Measurements from ENCODE around the gene CHRNB1.

The CHRNB1 gene

DNA sequence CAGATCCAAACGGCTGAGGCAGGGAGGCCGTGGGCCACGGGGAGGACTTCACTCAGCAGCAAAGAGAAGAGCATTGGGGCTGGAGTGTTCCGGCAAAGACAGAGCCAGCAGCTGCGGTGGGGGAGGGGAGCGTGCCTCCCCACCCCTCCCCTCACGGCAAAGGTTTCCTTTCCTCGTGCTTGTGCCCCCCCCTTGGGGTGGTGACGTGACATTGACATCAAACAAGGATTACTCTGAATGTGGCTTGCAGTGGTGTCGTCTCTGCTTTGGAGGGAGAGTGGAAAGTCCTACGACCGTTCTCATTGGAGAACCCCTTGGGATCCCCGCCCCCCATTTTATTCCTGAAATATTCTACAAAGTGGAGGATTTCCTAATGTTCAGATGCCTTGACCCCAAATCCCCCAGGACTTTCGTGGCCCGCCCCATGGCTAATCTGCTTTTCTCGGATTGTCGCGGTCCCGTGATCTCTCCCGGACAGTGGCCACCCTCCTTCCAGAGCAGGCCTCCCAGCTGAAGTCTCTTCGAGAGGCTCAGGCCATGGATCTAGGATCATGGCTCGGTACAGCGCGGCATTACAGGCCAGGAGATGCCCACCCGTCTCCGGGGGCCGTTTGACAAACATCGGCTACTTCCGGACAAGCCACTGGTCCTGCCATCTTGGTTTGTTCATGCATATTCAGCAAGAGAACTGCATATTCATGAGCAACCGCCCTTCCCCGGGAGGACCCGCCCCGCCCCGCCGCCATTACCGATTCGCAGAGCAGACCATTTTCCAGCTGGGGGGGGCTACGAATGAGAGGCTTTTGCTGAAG is 38.6 kb downstream of the CHRNB1 start:
- Histone ChIP-seq H3K23ac (ENCODE audit: low read length) (peak overlapping the region; percentile 75), H4K5ac (ENCODE audit: low read length) (peak overlapping the region; percentile 26), H3K4ac (ENCODE audit: low read depth, low read length) (peak overlapping the region; percentile 99), H4K8ac (ENCODE audit: low read depth, low read length) (peak overlapping the region; percentile 87), H3K4me1 (ENCODE audit: control insufficient read depth, low read depth, low read length) (peaks cover 4% of the 10 kb centered on the region), H3K56ac (ENCODE audit: low read length) (peak overlapping the region; percentile 97), H3K27me3 (ENCODE audit: insufficient read depth, low read length, poor library complexity) (no peaks in the 10 kb centered on the region), H3K18ac (ENCODE audit: low read length) (peak overlapping the region; percentile 95), H2BK5ac (ENCODE audit: low read length) (peak overlapping the region; percentile 93), H2BK120ac (ENCODE audit: low read depth, low read length) (peak overlapping the region; percentile 86), H3K79me1 (ENCODE audit: low read length) (peaks cover 7% of the 10 kb centered on the region), H3K79me2 (ENCODE audit: control insufficient read depth, insufficient read depth, low read length) (peaks cover 34% of the 10 kb centered on the region), H3K4me2 (ENCODE audit: low read length) (peak overlapping the region; percentile 90), H2AK5ac (ENCODE audit: low read length) (no peak overlapping the region), H3K27ac (ENCODE audit: low read depth, low read length) (peak overlapping the region; percentile 97), H3K9ac (ENCODE audit: low read length) (peak overlapping the region; percentile 94), H3K4me3 (ENCODE audit: low read length) (peak overlapping the region; percentile 58), H2BK15ac (replicated peaks; ENCODE audit: low read depth) (peak overlapping the region; percentile 85), H3K36me3 (ENCODE audit: control insufficient read depth, insufficient read depth, low read length) (no peaks in the 10 kb centered on the region)
- DNase-seq, result peak; percentile 97
- no CpG with 5 or more reads among the region's 38 CpGs for WGBS (ENCODE audit: extremely low coverage, insufficient coverage, low lambda C conversion rate)

DNA sequence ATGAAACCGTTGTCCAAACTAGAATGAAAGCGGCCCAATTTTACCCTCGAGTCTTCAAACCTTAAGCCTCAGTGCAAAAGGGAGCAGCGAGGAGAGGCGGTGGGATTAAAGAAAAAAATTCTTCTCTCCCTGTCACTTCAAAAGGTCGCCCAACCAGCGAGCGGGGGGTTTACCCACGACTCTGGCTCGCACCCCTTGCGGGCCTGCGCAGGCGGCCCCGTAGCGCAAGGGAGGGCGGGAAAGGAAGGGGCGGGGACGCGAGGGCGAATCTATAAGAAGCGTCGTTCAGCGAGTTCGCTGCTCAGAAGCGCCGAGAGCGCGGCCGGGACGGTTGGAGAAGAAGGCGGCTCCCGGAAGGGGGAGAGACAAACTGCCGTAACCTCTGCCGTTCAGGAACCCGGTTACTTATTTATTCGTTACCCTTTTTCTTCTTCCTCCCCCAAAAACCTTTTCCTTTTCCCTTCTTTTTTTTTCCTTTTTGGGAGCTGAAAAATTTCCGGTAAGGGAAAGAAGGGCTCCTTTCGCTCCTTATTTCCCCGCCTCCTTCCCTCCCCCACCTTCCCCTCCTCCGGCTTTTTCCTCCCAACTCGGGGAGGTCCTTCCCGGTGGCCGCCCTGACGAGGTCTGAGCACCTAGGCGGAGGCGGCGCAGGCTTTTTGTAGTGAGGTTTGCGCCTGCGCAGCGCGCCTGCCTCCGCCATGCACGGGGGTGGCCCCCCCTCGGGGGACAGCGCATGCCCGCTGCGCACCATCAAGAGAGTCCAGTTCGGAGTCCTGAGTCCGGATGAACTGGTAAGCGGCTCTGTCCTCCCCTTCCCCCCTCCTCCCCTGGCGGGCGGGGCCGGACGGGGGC is 39.4 kb downstream of the CHRNB1 start, which contains the start of gene POLR2A:
TSS of gene POLR2A (plus strand) at position 300 of the 852 bp plus-strand sequence.
- DNase-seq, result peak; percentile 98
- peak within 1 kb of the TSS; percentile 95 for H3K18ac ChIP-seq (ENCODE audit: low read length)
- WGBS (ENCODE audit: extremely low coverage, insufficient coverage, low lambda C conversion rate), result no CpG with 5 or more reads among the region's 64 CpGs
- peak within 1 kb of the TSS; percentile 26 for H4K5ac ChIP-seq (ENCODE audit: low read length)
- peak within 1 kb of the TSS; percentile 93 for H2BK5ac ChIP-seq (ENCODE audit: low read length)
- peak within 1 kb of the TSS; percentile 94 for H3K9ac ChIP-seq (ENCODE audit: low read length)
- peak within 1 kb of the TSS; percentile 96 for H3K4me3 ChIP-seq (ENCODE audit: low read length)
- H2BK120ac ChIP-seq (ENCODE audit: low read depth, low read length), result peak within 1 kb of the TSS; percentile 86
- H2BK15ac ChIP-seq (replicated peaks; ENCODE audit: low read depth), result peak within 1 kb of the TSS; percentile 85
- peak within 1 kb of the TSS; percentile 85 for H2AK5ac ChIP-seq (ENCODE audit: low read length)
- H4K8ac ChIP-seq (ENCODE audit: low read depth, low read length), result peak within 1 kb of the TSS; percentile 87
- peak within 1 kb of the TSS; percentile 97 for H3K56ac ChIP-seq (ENCODE audit: low read length)
- peak within 1 kb of the TSS; percentile 75 for H3K23ac ChIP-seq (ENCODE audit: low read length)
- peak within 1 kb of the TSS; percentile 97 for H3K27ac ChIP-seq (ENCODE audit: low read depth, low read length)
- no peaks in the 10 kb centered on the region for H3K36me3 ChIP-seq (ENCODE audit: control insufficient read depth, insufficient read depth, low read length)
- peaks cover 38% of the 10 kb centered on the region for H3K79me2 ChIP-seq (ENCODE audit: control insufficient read depth, insufficient read depth, low read length)
- peak within 1 kb of the TSS; percentile 90 for H3K4me2 ChIP-seq (ENCODE audit: low read length)
- peak within 1 kb of the TSS; percentile 99 for H3K4ac ChIP-seq (ENCODE audit: low read depth, low read length)
- H3K27me3 ChIP-seq (ENCODE audit: insufficient read depth, low read length, poor library complexity), result no peaks in the 10 kb centered on the region
- H3K4me1 ChIP-seq (ENCODE audit: control insufficient read depth, low read depth, low read length), result peaks cover 2% of the 10 kb centered on the region
- peaks cover 5% of the 10 kb centered on the region for H3K79me1 ChIP-seq (ENCODE audit: low read length)

DNA sequence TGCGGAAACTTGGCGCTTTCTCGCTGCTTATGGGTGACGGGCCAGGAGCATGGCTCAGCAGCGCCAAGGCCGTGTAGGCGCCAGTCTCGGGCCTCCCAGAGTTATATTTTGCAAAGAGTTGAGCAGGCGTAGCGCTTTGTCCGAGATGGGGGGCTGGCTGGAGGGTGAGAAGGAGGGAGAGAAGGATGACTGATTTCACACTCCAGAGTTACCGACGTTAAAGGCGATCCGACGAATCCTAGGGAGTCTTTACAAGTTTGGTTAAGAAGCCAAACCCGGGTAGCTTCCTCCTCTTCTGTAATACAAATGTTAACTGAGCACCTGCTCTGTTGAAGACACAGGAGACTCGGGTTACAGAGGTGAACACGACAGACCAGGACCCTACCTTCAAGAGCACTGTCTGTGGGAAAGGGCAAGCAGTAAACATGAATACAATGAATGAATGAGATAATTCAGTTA is 40.1 kb downstream of the CHRNB1 start:
- peaks cover 5% of the 10 kb centered on the region for H3K79me1 ChIP-seq (ENCODE audit: low read length)
- no peak overlapping the region for H2BK120ac ChIP-seq (ENCODE audit: low read depth, low read length)
- H3K4me2 ChIP-seq (ENCODE audit: low read length), result peak overlapping the region; percentile 53
- H3K4me3 ChIP-seq (ENCODE audit: low read length), result peak overlapping the region; percentile 96
- peaks cover 44% of the 10 kb centered on the region for H3K79me2 ChIP-seq (ENCODE audit: control insufficient read depth, insufficient read depth, low read length)
- H3K9ac ChIP-seq (ENCODE audit: low read length), result peak overlapping the region; percentile 91
- H4K8ac ChIP-seq (ENCODE audit: low read depth, low read length), result no peak overlapping the region
- H3K4me1 ChIP-seq (ENCODE audit: control insufficient read depth, low read depth, low read length), result peaks cover 2% of the 10 kb centered on the region
- H4K5ac ChIP-seq (ENCODE audit: low read length), result no peak overlapping the region
- no peaks in the 10 kb centered on the region for H3K27me3 ChIP-seq (ENCODE audit: insufficient read depth, low read length, poor library complexity)
- H3K56ac ChIP-seq (ENCODE audit: low read length), result peak overlapping the region; percentile 92
- H3K4ac ChIP-seq (ENCODE audit: low read depth, low read length), result no peak overlapping the region
- no peak overlapping the region for H3K23ac ChIP-seq (ENCODE audit: low read length)
- peak overlapping the region; percentile 65 for H3K27ac ChIP-seq (ENCODE audit: low read depth, low read length)
- no CpG with 5 or more reads among the region's 19 CpGs for WGBS (ENCODE audit: extremely low coverage, insufficient coverage, low lambda C conversion rate)
- H3K36me3 ChIP-seq (ENCODE audit: control insufficient read depth, insufficient read depth, low read length), result no peaks in the 10 kb centered on the region
- H2BK5ac ChIP-seq (ENCODE audit: low read length), result peak overlapping the region; percentile 54
- peak overlapping the region; percentile 85 for H2AK5ac ChIP-seq (ENCODE audit: low read length)
- H2BK15ac ChIP-seq (replicated peaks; ENCODE audit: low read depth), result no peak overlapping the region
- peak; percentile 70 for DNase-seq
- peak overlapping the region; percentile 29 for H3K18ac ChIP-seq (ENCODE audit: low read length)

DNA sequence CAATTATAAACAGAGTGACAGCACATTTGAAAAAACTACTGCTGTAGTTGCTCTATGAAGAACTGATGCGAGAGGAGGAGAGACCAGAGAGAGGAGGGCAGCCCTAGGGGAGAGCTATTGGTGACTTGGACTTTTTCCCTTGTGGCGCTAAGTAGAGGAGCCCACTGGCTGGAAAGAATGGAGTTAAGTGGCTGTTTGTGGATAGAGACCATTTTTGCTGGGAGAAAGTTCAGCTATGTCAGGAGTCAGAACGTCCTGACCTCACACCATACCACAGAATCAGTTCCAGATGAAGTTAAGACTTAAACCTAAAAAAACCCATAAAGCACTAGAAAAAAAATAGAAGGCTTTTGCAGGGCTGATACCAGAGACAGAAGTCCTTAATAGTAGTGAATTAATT is 41.3 kb downstream of the CHRNB1 start:
- H3K36me3 ChIP-seq (ENCODE audit: control insufficient read depth, insufficient read depth, low read length), result peaks cover 1% of the 10 kb centered on the region
- no peak overlapping the region for H3K4ac ChIP-seq (ENCODE audit: low read depth, low read length)
- no peak overlapping the region for H2BK5ac ChIP-seq (ENCODE audit: low read length)
- no peaks in the 10 kb centered on the region for H3K27me3 ChIP-seq (ENCODE audit: insufficient read depth, low read length, poor library complexity)
- no peak overlapping the region for H4K5ac ChIP-seq (ENCODE audit: low read length)
- H3K9ac ChIP-seq (ENCODE audit: low read length), result peak overlapping the region; percentile 50
- H3K56ac ChIP-seq (ENCODE audit: low read length), result peak overlapping the region; percentile 44
- H3K4me1 ChIP-seq (ENCODE audit: control insufficient read depth, low read depth, low read length), result peaks cover 2% of the 10 kb centered on the region
- H2BK15ac ChIP-seq (replicated peaks; ENCODE audit: low read depth), result no peak overlapping the region
- no peak overlapping the region for H3K4me3 ChIP-seq (ENCODE audit: low read length)
- H3K18ac ChIP-seq (ENCODE audit: low read length), result no peak overlapping the region
- peaks cover 56% of the 10 kb centered on the region for H3K79me2 ChIP-seq (ENCODE audit: control insufficient read depth, insufficient read depth, low read length)
- no peak for DNase-seq
- H3K4me2 ChIP-seq (ENCODE audit: low read length), result peak overlapping the region; percentile 54
- no peak overlapping the region for H4K8ac ChIP-seq (ENCODE audit: low read depth, low read length)
- H2AK5ac ChIP-seq (ENCODE audit: low read length), result no peak overlapping the region
- no peak overlapping the region for H3K27ac ChIP-seq (ENCODE audit: low read depth, low read length)
- H2BK120ac ChIP-seq (ENCODE audit: low read depth, low read length), result no peak overlapping the region
- peaks cover 9% of the 10 kb centered on the region for H3K79me1 ChIP-seq (ENCODE audit: low read length)
- H3K23ac ChIP-seq (ENCODE audit: low read length), result no peak overlapping the region
- whole genome bisulfite sequencing (ENCODE audit: extremely low coverage, insufficient coverage, low lambda C conversion rate), result no CpG with 5 or more reads among the region's 3 CpGs

DNA sequence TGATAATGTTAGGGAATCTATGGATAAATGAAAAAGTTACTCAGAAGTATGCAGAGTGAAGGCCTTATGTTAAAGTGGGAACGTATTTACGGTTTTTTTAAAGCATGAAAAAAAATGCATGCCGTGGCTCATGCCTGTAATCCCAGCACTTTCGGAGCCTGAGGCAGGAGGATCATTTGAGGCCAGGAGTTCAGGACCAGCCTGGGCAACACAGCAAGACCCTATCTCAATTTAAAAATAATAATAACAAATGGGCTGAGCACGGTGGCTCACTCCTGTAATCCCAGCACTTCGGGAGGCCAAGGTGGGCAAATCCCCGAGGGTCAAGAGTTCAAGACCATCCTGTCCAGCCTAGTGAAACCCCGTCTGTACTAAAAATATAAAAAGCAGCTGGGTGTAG is 45.3 kb downstream of the CHRNB1 start:
- Histone ChIP-seq H3K36me3 (ENCODE audit: control insufficient read depth, insufficient read depth, low read length) (peaks cover 3% of the 10 kb centered on the region), H3K4me2 (ENCODE audit: low read length) (no peak overlapping the region), H2BK120ac (ENCODE audit: low read depth, low read length) (no peak overlapping the region), H3K4me3 (ENCODE audit: low read length) (no peak overlapping the region), H3K79me2 (ENCODE audit: control insufficient read depth, insufficient read depth, low read length) (peaks cover 86% of the 10 kb centered on the region), H4K8ac (ENCODE audit: low read depth, low read length) (no peak overlapping the region), H2BK5ac (ENCODE audit: low read length) (no peak overlapping the region), H3K27me3 (ENCODE audit: insufficient read depth, low read length, poor library complexity) (no peaks in the 10 kb centered on the region), H3K4ac (ENCODE audit: low read depth, low read length) (no peak overlapping the region), H2BK15ac (replicated peaks; ENCODE audit: low read depth) (no peak overlapping the region), H3K23ac (ENCODE audit: low read length) (no peak overlapping the region), H3K27ac (ENCODE audit: low read depth, low read length) (no peak overlapping the region), H3K18ac (ENCODE audit: low read length) (no peak overlapping the region), H3K56ac (ENCODE audit: low read length) (no peak overlapping the region), H3K4me1 (ENCODE audit: control insufficient read depth, low read depth, low read length) (peaks cover 2% of the 10 kb centered on the region), H3K9ac (ENCODE audit: low read length) (no peak overlapping the region), H4K5ac (ENCODE audit: low read length) (no peak overlapping the region), H2AK5ac (ENCODE audit: low read length) (no peak overlapping the region), H3K79me1 (ENCODE audit: low read length) (peaks cover 24% of the 10 kb centered on the region)
- WGBS (ENCODE audit: extremely low coverage, insufficient coverage, low lambda C conversion rate), result 100% methylated on average over 2 of the region's 8 CpGs
- DNase-seq, result no peak
